Measurements from ENCODE around the gene MRNIP.
"Not testable (repeated sequence)": the region's sequence is repeated elsewhere in the genome, so short reads cannot be mapped to it uniquely, and the experiment has no call there.

MRNIP gene

DNA sequence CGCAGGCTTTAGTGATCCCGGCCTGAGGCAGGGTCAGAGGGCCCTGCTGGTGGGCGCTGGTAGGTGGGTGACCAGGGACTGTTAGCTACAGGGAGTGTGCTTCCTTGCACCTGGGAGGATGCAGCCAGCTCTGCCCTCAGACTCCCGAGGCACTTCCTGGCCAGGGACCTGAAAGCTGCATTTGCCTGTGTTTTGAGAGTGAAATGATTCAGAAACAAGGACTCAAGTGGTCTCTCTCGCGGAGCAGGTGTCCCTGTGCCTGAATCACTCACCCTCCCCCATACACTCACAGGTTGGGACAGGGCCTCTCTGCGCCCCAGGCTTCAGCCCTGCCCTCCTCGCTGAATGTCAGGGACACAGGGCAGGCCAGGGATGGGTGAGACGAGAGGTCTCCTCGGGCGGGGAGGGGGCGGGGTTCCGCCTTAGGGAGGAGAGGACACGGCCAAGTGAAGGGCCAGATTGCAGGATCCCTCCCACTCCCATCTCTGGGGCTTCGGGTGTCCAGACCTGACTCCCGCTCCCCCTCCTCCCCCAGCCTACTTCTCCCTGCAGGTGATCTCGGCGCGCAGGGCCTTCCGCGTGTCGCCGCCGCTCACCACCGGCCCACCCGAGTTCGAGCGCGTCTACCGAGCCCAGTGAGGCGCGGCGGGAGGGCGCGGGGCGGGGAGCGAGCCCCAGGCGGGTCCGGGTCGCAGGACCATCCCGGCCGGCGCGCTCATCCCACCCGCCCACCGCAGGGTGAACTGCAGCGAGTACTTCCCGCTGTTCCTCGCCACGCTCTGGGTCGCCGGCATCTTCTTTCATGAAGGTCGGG is 63.4 kb downstream of the MRNIP start:
- H3K27ac ChIP-seq, result peak overlapping the region; percentile 90
- no peak for TF ChIP-seq ZFX (IDR thresholded peaks at IDR 0.05; ENCODE audit: borderline replicate concordance)
- TF ChIP-seq, protein P1, sequence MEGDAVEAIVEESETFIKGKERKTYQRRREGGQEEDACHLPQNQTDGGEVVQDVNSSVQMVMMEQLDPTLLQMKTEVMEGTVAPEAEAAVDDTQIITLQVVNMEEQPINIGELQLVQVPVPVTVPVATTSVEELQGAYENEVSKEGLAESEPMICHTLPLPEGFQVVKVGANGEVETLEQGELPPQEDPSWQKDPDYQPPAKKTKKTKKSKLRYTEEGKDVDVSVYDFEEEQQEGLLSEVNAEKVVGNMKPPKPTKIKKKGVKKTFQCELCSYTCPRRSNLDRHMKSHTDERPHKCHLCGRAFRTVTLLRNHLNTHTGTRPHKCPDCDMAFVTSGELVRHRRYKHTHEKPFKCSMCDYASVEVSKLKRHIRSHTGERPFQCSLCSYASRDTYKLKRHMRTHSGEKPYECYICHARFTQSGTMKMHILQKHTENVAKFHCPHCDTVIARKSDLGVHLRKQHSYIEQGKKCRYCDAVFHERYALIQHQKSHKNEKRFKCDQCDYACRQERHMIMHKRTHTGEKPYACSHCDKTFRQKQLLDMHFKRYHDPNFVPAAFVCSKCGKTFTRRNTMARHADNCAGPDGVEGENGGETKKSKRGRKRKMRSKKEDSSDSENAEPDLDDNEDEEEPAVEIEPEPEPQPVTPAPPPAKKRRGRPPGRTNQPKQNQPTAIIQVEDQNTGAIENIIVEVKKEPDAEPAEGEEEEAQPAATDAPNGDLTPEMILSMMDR (IDR thresholded peaks at IDR 0.05), result no peak

DNA sequence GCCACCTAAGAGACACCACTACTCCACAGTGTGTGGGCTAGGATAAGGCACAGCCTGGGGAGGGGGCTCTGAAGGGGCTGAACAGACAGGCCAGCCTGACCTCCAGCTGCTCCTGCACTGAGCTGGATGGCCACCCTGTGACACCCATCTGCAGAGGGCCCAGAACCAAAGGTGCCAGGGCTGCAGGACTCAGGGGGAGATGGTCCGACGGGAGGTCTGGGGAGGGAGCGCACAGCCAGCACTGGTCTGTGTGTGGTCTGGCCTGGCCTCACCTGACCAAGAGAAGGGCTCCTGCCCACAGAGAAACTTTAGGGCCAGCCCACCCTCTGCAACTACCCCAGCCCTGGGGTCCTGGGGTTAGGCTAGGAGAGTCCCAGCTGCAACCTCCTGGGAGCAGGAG is 64.0 kb downstream of the MRNIP start:
- H3K27ac ChIP-seq, result peak overlapping the region; percentile 90
- no peak for TF ChIP-seq ZFX (IDR thresholded peaks at IDR 0.05; ENCODE audit: borderline replicate concordance)
- TF ChIP-seq, protein P1 (IDR thresholded peaks at IDR 0.05), result no peak

DNA sequence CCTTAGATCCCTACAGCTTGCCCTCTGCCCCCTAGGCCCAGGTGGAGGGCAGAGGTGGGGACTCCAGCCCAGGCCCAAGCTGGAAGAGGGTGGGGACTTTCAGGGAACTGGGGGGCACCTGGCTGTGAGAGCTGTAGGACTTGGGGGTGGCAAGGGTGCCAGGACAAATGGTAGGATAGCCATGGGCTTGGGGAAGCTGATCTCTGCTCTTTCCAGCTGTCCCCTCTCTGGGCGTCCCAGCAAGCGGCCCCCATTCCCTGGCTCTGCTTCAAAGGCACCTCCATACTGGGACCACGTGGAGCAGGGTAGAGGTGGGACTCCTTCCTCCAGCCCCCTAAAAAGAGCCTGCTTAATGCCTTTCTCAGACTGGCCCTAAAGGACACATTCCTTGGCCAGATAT is 64.4 kb downstream of the MRNIP start:
- TF ChIP-seq, protein P1 (IDR thresholded peaks at IDR 0.05), result no peak
- TF ChIP-seq ZFX (IDR thresholded peaks at IDR 0.05; ENCODE audit: borderline replicate concordance), result no peak
- H3K27ac ChIP-seq, result peak overlapping the region; percentile 90; the same call in 1 of the 2 replicates

DNA sequence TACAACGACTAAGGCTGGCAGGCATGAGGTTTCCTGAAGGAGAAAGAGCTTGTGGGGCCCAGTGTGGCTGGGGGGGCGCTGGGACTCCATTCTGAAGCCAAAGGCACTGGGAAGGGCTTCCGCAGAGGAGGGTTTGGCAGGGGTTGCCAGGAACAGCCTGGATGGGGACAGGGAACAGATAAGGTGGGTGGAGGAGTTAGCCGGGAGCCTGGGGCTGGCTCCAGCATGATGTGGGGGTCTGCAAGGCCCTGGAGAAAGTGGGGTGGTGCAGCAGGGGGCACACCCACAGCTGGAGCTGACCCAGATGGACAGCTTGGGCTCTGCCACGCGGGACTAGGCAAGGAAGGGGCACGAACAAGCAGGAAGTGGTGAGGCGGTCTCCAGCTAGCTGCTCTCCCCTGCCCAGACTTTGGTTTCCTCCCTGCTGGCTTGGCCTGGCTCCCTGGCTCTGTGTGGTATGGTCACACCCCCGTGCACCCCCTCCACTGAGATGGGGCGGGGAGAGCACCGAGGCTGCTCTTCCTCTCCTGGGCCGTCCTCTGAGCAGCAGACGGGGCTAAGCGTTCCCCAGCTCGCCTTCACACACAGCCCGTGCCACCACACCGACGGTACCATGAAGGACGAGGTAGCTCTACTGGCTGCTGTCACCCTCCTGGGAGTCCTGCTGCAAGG is 65.0 kb downstream of the MRNIP start, which contains the start of gene LTC4S:
Gene LTC4S, plus strand, starts transcription at position 519 of the 672 bp plus-strand sequence. Its CDS starts 95 bp downstream, at position 614.
- peak within 1 kb of the TSS; percentile 90 for H3K27ac ChIP-seq

DNA sequence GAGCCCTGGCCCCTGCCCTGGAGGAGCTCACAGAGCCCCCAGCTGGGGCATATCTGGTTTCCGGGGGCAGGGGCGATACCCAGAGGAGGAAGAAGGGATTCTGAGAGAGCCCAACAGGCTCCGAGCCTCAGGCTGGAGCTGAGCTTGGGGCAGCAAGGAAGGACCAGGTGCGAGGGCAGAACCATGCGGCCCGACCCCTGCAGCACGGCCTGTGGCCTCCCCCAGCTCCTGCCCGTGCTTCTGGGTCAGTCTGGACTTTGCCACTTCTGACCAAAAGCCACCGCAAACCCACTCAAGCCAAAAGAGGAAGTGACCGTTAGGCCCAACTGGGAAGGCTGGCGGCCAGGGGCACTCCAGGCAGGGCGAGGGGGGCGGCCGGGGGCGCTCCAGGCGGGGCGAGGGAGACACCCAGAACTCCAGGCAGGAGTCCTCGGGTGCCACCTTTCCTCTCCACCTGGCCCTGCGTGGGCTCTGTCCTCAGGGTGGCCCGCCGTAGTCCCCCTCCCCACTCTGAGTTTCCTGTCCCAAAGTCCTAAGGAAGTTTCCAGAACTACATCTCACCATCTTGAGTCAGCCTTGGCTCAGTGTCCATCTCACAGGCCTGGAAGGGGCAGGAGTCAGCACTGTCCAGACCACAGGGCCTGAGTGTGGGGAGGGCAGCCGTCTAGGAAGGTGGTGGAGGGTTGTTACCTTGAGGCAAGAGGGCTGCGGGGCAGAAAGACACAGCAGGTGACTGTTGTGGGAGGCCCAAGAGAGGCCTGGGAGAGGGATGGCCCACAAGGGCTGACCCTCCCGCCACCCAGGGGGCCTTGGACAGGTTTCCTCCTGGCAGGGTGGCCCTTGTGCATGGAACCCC is 65.8 kb downstream of the MRNIP start:
- no peak for TF ChIP-seq ZFX (IDR thresholded peaks at IDR 0.05; ENCODE audit: borderline replicate concordance)
- TF ChIP-seq, protein P1 (IDR thresholded peaks at IDR 0.05), result no peak
- H3K27ac ChIP-seq, result no peak overlapping the region

More for the DNA sequence above, 65.0 kb downstream of the MRNIP start, which contains the start of gene LTC4S:
- TF ChIP-seq, protein P1 (IDR thresholded peaks at IDR 0.05), result no peak
- no peak for TF ChIP-seq ZFX (IDR thresholded peaks at IDR 0.05; ENCODE audit: borderline replicate concordance)

DNA sequence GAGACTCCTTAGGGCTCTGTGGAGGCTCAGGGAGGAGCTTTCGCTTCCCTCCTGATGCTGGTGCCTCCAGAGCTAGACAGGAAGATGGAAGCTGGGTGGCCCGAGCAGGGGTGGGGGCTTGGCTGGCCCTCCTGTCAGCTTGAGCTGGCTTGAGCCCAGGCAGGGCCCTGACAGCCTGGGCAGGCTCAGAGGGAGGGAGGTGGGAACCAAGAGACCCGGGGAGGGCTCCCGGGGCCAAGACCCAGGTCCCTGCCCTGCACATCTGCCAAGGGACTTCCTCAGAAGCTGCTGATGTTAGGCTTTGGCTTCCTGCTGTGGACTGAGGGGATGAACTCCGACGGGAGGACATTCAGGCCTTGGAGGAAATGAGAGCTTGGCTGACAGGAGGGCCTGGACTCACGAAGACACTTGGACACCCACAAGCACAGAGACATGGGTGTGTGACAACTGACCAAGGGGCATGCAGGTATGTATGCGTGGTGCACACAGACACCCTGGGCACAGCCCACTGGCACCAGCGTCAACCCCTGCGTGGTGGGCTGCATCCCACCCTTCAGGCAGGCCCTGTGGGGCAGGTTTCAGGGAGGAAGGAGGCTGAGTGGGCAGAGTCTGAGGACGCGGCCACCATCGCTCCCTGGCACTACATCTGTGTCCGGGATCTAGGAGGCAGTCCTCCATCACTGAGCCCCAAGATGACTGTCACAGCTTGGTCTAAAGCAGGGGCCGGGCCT is 66.6 kb downstream of the MRNIP start:
- TF ChIP-seq, protein P1 (IDR thresholded peaks at IDR 0.05), result no peak
- TF ChIP-seq ZFX (IDR thresholded peaks at IDR 0.05; ENCODE audit: borderline replicate concordance), result no peak
- H3K27ac ChIP-seq, result no peak overlapping the region

DNA sequence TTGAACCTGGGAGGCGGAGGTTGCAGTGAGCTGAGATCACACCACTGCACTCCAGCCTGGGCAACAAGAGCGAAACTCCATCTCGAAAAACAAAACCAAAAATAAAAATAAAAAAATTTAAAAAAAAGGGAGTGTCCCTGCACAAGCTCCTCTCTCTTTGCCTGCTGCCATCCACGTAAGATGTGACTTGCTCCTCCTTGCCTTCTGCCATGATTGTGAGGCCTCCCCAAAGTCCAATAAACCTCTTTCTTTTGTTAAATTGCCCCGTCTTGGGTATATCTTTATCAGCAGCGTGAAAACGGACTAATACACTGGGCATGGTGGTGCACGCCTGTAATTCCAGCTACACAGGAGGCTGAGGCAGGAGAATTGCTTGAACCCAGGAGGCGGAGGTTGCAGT is 69.3 kb downstream of the MRNIP start:
- H3K27ac ChIP-seq, result not testable (repeated sequence)
